Keratinocyte (primary cell): Measurements from ENCODE around the gene ATP4A. TPM values are rescaled to one million over a fixed set of nuclear protein-coding genes. Genes with fewer than 3 reads are reported as not detected.

ENCODE experiments used
- DNase-seq: peaks from one replicate; pipeline ENCODE4 v3.0.0-alpha.2; 2011; ENCODE audit warnings: low read depth, missing footprints, low spot score
- FAIRE-seq: peaks from 2 replicates; lab custom pipeline; 2011; peaks lifted over from hg19 to GRCh38; lab: Jason Lieb, UNC
- H2AFZ ChIP-seq: 2 replicates; pipeline ENCODE4 v1.6.0; 2012; ENCODE audit warnings: low read length, control low read depth, inconsistent platforms; ENCODE audit not compliant: control insufficient read depth
- H3K27ac ChIP-seq: 2 replicates; pipeline ENCODE4 v1.5.1; 2011; ENCODE audit warnings: low read length; ENCODE audit not compliant: control insufficient read depth, insufficient read depth
- H3K27me3 ChIP-seq: 3 replicates; pipeline ENCODE4 v1.6.0; 2011; ENCODE audit warnings: low read length; ENCODE audit not compliant: control insufficient read depth, insufficient read depth; ENCODE audit errors: extremely low read depth
- H3K36me3 ChIP-seq, 2 experiments: 2 replicates in 1 of 2; 3 replicates in 1 of 2; pipeline ENCODE4 v1.5.1; 2011; ENCODE audit warnings: low read length in 2 of 2, mild to moderate bottlenecking in 1 of 2; ENCODE audit not compliant: control insufficient read depth in 2 of 2, insufficient read depth in 2 of 2; ENCODE audit errors: extremely low read depth in 1 of 2
- H3K4me1 ChIP-seq: 3 replicates; pipeline ENCODE4 v1.5.1; 2011; ENCODE audit warnings: low read length; ENCODE audit not compliant: control insufficient read depth, insufficient read depth; ENCODE audit errors: extremely low read depth
- H3K4me2 ChIP-seq: 3 replicates; pipeline ENCODE4 v1.6.0; 2011; ENCODE audit warnings: low read depth, low read length; ENCODE audit not compliant: control insufficient read depth, insufficient read depth; ENCODE audit errors: extremely low read depth
- H3K4me3 ChIP-seq, 3 experiments: fragments of 200-600 bp in 1 of 3; sonication (generic) in 1 of 3; 2 replicates in 2 of 3; 3 replicates in 1 of 3; pipeline ENCODE4 v1.5.1; 2011 to 2016; ENCODE audit warnings: low read length in 3 of 3, mild to moderate bottlenecking in 3 of 3, control low read depth in 2 of 3, inconsistent platforms in 1 of 3, low read depth in 1 of 3, mixed read lengths in 1 of 3, mixed run types in 1 of 3, moderate library complexity in 1 of 3; ENCODE audit not compliant: control insufficient read depth in 2 of 3, insufficient read depth in 2 of 3; ENCODE audit errors: extremely low read depth in 1 of 3
- H3K79me2 ChIP-seq: 2 replicates; pipeline ENCODE4 v1.6.0; 2012; ENCODE audit warnings: low read length; ENCODE audit not compliant: control insufficient read depth, insufficient read depth
- H3K9ac ChIP-seq: 3 replicates; pipeline ENCODE4 v1.6.0; 2011; ENCODE audit warnings: low read length; ENCODE audit not compliant: control insufficient read depth, insufficient read depth; ENCODE audit errors: extremely low read depth
- H3K9me1 ChIP-seq: 3 replicates; pipeline ENCODE4 v1.6.0; 2011; ENCODE audit warnings: low read length; ENCODE audit not compliant: control insufficient read depth, insufficient read depth; ENCODE audit errors: extremely low read depth
- H3K9me3 ChIP-seq: 2 replicates; pipeline ENCODE4 v1.5.1; 2012; ENCODE audit warnings: low read depth, low read length; ENCODE audit not compliant: control insufficient read depth
- H4K20me1 ChIP-seq: 3 replicates; pipeline ENCODE4 v1.6.0; 2011; ENCODE audit warnings: low read length; ENCODE audit not compliant: control insufficient read depth, insufficient read depth; ENCODE audit errors: extremely low read depth
- EZH2 ChIP-seq: IDR thresholded peaks from one replicate; pipeline ENCODE4 v1.6.1; 2012; ENCODE audit warnings: inconsistent platforms, mild to moderate bottlenecking, low read length, moderate library complexity
- dilution Hi-C: fragments of 300-500 bp; cut with MboI; formaldehyde crosslinking; loops from one replicate; pipeline ENCODE4 v1.7.0; 2020; ENCODE audit warnings: low sequenced_read_pairs; ENCODE audit not compliant: extremely low pct_ligation_motif_present
- polyA plus RNA-seq, 5 experiments: library from polyadenylated mRNA; depleted of rRNA in 3 of 5; stranded (reverse) in 3 of 5; stranded (forward) in 1 of 5; unstranded in 1 of 5; fragments of >200 nt; gene quantifications; 1 replicate in 1 of 5; 2 replicates in 3 of 5; 3 replicates in 1 of 5; pipeline versions ENCODE4 v1.2.1 to v1.2.3, GENCODE V29; 2011 to 2012; ENCODE audit warnings: missing spikeins in 2 of 5, low read depth in 1 of 5, low replicate concordance in 1 of 5
- TF ChIP-seq, protein P1 (sequence below), 3 experiments: IDR thresholded peaks in 1 of 3; conservative IDR thresholded peaks in 1 of 3; optimal IDR thresholded peaks in 1 of 3; 2 replicates in 2 of 3; 3 replicates in 1 of 3; pipeline versions ENCODE3 to v1.5.1; 2011; ENCODE audit warnings: low read length in 3 of 3, mild to moderate bottlenecking in 3 of 3, moderate library complexity in 2 of 3, control low read depth in 1 of 3, inconsistent platforms in 1 of 3; ENCODE audit not compliant: insufficient read depth in 2 of 3; ENCODE audit errors: extremely low read depth in 1 of 3

The ATP4A gene
- polyA plus RNA-seq, 1 donor (not counting 4 experiments of a cell fraction or from before 2014, with no cell fraction given): not detected

DNA sequence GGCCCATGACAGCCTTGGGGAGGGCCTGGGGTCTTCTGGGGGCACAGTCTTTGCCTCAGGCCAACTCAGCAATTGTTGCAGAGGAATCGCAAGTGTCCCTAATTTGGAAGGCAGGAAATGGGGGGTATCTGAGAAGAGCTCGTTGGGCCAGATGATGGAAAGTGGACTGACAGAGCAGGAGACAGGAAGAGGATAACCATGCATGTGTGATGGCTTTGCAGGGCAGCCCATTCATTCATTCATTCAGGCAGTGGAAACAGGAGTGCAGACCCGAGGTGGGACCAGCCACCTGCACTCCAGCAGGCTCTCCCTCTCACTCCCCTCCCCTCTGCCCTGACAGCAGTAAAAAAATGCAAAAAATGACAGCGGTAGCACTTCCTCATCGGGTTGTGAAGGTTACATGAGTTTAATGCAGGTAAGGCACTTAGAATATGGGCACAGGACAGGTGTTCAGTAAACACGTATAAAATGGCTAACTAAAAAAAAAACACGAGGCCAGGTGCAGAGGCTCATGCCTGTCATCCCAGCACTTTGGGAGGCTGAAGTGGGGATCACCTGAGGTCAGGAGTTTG, 23.0 kb downstream of the ATP4A start:
- DNase-seq: no peak
- H3K79me2 ChIP-seq: peaks cover 17% of the 10 kb centered on the region
- H3K36me3 ChIP-seq: peaks cover 4 to 6% of the 10 kb centered on the region in 2 experiments
- FAIRE-seq: no peak
- no peaks in the 10 kb centered on the region for H3K27me3 ChIP-seq
- no peak overlapping the region for H3K9ac ChIP-seq
- H3K27ac ChIP-seq: no peak overlapping the region
- no peak overlapping the region for H3K4me2 ChIP-seq
- dilution Hi-C loops: no loop called here
- no peak overlapping the region for H3K4me3 ChIP-seq
- no peaks in the 10 kb centered on the region for H4K20me1 ChIP-seq
- no peaks in the 10 kb centered on the region for H3K9me1 ChIP-seq
- peaks cover 6% of the 10 kb centered on the region for H3K4me1 ChIP-seq
- H2AFZ ChIP-seq: no peak overlapping the region
- TF ChIP-seq, protein P1, sequence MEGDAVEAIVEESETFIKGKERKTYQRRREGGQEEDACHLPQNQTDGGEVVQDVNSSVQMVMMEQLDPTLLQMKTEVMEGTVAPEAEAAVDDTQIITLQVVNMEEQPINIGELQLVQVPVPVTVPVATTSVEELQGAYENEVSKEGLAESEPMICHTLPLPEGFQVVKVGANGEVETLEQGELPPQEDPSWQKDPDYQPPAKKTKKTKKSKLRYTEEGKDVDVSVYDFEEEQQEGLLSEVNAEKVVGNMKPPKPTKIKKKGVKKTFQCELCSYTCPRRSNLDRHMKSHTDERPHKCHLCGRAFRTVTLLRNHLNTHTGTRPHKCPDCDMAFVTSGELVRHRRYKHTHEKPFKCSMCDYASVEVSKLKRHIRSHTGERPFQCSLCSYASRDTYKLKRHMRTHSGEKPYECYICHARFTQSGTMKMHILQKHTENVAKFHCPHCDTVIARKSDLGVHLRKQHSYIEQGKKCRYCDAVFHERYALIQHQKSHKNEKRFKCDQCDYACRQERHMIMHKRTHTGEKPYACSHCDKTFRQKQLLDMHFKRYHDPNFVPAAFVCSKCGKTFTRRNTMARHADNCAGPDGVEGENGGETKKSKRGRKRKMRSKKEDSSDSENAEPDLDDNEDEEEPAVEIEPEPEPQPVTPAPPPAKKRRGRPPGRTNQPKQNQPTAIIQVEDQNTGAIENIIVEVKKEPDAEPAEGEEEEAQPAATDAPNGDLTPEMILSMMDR (optimal IDR thresholded peaks at IDR 0.05 in 1 of 3, IDR thresholded peaks at IDR 0.05 in 1 of 3, conservative IDR thresholded peaks at IDR 0.05 in 1 of 3; ENCODE audit: extremely low read depth in 1 of 3, insufficient read depth in 2 of 3, low read length in 3 of 3): no peak
- TF ChIP-seq EZH2: no peak
- no peaks in the 10 kb centered on the region for H3K9me3 ChIP-seq

DNA sequence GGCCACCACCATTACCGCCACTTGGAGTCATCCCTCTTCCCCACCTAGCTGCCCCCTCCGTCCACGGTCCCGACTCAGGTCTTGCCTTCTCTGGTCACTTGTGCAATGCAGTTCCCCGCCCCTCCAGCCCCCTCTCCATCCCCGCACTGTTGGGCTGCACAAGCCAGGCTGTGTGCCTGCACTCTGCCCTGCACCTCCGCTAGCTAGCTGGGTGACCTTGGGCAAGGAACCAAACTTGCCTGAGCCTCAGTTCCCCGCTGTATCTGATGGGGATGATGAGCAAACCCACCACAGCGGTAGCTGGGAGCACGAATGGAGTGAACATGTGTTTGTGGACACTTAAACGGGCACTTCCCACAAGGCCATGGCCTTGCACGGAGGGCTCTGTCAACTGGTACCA, 23.6 kb downstream of the ATP4A start:
- Histone ChIP-seq H4K20me1 (no peaks in the 10 kb centered on the region), H3K79me2 (peaks cover 13% of the 10 kb centered on the region), H3K4me1 (peaks cover 6% of the 10 kb centered on the region), H3K27me3 (peaks cover 2% of the 10 kb centered on the region), H3K36me3 (peaks cover 4 to 6% of the 10 kb centered on the region in 2 experiments), H3K9ac (no peak overlapping the region), H3K4me2 (no peak overlapping the region), H3K9me1 (no peaks in the 10 kb centered on the region), H3K4me3 (no peak overlapping the region), H3K27ac (no peak overlapping the region), H2AFZ (no peak overlapping the region), H3K9me3 (no peaks in the 10 kb centered on the region)
- dilution Hi-C loops: no loop called here
- no peak for FAIRE-seq
- TF ChIP-seq, protein P1 (optimal IDR thresholded peaks at IDR 0.05 in 1 of 3, IDR thresholded peaks at IDR 0.05 in 1 of 3, conservative IDR thresholded peaks at IDR 0.05 in 1 of 3; ENCODE audit: extremely low read depth in 1 of 3, insufficient read depth in 2 of 3, low read length in 3 of 3): no peak
- TF ChIP-seq EZH2: no peak
- DNase-seq: no peak
